NCI-H187 treated with DMSO at 0.1 percent for 48 hours (cell line): Measurements from ENCODE around the gene MYRIP.
"Not testable (repeated sequence)": the region's sequence is repeated elsewhere in the genome, so short reads cannot be mapped to it uniquely, and the experiment has no call there.

Experiments
- DNase-seq: peaks from one replicate; lab custom pipeline; 2025; lab: John Stamatoyannopoulos, UW

The MYRIP gene

GRCh38 chr3:40083066-40083465, 273.7 kb downstream of the MYRIP start:
- DNase-seq: no peak

GRCh38 chr3:40084424-40084823, 275.0 kb downstream of the MYRIP start:
- not testable (repeated sequence) for DNase-seq

- no peak for DNase-seq
Observed at GRCh38 chr3:40086890-40087883, 277.8 kb downstream of the MYRIP start.

- DNase-seq: no peak
Observed at GRCh38 chr3:40088527-40089170, 279.2 kb downstream of the MYRIP start.

DNA sequence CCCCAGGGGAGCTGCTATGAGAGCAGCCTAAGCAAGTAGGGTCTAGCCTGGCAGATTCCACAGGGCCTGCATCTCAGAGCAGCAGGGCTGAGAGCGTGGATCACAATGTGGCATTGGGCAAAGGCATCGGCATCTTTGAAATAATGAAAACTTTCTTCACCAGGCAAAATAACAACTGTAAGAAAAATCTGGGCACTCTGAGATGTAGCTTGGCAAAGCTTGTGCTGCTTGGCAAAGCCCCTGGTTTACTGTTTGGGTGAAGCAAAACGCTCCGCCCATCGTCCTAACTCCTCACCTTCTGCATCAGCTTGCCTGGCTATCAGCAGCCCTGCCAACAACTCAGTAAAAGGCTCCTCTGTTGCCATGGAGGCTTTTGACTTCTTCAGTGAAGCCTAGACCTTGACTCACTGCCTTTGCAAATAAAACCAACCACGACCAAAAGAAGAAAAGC, 287.3 kb downstream of the MYRIP start:
- DNase-seq: no peak

GRCh38 chr3:40097131-40098117, 288.0 kb downstream of the MYRIP start:
- no peak for DNase-seq

DNA sequence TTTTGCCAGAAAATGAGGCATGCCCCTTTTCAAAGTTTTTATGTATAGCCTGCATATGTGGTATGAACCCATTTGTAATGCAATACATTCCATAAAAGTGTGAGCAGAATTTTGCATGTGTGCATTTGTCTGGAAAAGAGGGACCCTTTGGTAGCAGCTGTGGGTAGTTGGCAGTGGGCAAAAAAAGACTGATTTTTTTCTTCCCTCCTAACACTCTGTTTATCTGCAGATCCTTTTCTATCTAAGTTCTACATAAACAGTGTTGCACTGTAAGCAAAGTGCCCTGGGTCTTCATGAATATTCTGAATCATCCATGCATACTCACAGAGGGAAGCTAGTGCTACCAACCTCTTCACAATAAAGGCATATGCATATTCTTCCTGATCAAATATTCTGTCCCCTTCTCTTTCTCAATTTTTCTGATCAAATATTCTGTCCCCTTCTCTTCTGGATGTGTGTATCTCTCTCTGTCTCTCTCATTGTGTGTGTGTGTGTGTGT, 288.9 kb downstream of the MYRIP start:
- no peak for DNase-seq

DNA sequence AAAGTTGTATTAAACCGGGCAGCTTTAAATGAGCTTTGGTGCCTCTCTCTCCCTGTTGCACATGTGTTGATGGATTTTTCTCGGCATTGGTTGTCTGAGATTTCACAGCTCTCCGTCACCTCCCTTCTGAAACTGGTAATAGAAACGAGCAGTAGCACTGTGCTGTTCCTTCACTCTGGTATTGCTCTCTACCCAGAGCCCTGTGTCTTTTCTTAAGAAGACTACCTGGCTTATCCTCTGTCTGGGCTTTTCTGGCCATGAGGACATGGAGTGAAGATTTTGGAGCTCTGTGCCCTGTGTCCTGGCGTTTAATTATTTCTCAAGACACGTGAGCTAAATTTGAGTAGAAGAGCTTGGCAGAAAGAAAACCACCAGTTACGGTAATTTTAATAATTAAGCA, 290.5 kb downstream of the MYRIP start:
- no peak for DNase-seq

DNA sequence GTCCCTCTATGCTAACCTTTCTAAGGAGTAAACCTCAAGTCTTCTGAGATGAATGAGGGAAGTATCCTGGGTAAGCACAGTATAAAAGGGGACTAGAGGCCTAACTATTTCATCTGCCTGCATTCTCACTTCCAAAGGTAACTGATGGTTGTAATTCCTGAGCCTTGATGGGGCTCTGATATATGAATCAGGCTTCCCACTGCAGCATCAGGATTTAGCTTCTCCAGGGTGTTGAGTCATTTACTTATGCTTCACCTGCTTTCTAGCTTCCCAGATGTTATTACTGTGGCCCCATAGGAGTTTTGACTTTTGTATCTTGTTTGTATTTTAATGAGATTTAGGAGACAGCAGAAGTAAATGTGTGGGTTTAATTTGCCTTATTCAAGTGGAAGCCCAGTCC, 292.8 kb downstream of the MYRIP start:
- DNase-seq: no peak

DNA sequence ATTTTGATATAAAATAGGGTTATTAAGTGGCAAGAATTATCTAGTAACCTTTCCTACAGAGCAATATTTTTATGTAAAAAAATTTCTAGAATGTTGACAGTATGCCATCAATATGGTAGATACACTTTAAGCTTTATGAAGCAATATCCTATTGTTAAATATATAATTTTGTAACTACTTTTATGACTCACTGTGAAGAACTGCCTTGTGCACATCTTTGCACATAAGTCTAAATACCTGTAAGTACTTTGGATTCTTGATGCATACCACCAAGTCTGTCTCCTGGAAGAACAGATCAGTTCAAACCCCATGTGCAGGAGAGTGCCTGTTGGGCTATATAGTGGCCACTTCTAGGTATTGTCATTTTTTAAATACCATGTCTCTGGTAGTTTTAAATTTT, 294.4 kb downstream of the MYRIP start:
- no peak for DNase-seq

DNA sequence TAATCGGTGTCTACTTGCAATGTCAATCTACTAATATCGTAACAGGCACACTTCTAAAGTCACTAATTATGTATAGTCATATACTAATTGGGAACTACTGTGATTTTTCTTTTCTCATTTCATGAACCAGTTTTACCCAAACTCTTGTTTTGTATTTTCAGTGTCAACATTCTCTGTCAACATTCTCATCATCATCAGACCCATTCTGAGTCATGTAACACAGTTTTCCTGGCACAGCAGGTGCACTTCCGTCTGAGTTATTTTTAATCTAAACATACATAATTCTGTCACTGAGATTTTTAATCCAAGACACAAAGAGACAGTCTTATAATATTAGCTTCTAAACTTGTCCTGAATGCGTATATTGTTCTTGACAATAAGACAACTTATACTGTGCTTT, 295.0 kb downstream of the MYRIP start:
- DNase-seq: no peak

DNA sequence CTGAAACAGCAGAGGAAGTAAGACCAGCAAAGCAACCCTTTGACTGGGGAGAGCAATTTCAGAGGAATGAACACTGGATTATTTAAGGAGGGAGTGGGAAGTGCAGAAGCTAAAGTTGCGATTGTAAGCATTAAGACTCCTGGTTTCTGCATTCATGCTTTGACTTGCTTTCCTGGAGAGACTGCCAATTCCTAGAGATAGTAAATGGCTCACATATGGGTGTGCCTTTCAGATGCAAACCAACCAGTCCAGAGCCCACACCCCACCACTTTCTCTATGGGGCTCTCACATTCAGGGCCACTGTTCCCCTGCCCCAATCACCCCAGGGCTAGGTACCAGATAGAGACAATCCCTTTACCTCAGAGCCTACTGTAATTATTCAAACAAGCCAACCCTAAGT, 299.2 kb downstream of the MYRIP start:
- DNase-seq: no peak

DNA sequence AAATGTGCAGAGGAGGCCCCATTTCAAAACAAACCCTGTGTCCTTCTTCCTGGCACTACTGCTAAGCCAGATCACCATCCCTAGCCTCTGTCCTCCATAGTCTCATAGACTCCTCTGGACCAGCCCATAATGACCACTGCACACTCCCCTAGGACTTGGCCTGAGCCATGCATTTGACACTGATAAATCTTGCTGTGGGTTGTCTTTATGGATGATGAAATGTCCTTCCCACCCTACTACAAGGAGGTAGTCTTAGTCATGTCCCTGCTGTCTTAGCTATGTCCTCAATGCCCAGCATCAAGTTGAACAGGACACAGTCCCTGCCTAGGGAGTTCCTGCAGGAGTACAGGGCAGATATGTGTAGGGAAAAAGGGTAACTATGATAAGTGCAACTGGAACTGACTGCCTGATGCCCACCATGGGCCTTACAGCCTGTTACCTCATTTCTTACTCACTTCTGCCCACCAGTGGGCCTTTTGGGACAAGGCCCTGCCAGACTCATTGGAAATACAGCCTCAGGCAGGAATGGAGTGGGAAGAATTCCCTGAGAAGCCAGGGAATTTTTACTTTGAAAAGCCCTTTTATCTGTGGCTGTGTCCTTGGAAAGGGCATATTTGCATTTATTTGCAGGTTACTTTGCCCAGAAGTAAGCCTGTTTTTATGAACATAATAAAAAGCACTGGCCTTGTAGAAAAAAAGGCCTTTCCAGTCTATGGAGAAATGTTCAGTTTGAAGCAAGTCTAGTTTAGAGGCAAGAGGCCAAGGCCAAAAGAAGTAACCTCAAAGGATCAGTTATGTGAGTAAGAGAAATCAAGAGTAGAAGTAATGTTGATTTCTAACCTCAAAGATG, 300.5 kb downstream of the MYRIP start:
- DNase-seq: no peak

DNA sequence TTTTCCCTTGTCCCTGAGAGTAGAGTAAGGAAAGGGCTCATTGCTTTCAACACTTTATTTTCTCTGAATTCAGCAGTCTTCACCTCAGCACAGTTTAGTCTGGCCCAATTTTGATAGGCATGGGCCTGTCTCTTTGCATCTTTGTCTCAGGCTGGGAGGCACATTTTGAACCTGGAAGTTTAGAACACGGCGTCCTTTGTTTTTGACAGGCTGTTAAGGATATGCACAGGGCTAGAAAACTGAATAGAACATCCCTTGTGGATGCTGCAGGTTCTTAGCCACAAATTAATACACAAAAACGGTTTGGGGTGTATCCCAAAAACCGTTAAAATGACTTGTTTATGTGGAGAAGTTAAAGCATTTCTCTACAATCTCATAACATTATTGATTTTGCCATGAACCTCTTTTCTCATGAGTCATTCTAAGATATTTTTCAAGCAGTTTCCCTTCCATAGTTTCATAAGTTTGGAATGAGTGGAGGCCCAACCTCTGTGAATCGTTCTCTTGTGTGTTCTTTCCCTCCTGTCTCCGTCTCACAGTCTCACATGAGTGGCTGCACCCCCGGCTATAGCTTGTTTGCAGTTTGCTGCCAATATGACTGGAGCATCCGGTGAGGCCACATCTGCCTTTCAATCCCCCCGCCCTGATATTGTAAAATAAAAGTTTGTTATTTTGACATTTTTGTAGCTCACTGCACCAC, 307.2 kb downstream of the MYRIP start:
- no peak for DNase-seq

DNA sequence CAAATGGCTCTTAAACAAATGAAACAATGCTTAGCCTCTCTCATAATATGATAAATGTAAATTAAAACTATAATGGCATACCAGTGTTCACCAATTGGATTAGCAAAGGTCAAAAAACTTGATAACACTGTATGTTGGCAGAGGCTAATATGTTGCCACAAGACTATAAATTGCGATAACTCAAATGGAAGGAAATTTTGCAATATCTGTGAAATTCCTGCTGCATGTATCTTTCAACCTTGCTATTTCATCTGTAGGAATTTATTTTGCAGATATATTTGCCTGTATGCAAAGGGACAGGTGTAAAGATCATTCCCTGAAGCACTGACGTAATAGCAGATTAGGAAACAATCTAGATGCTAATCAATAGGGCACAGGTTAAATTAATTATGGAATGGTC, 308.7 kb downstream of the MYRIP start:
- DNase-seq: no peak

- DNase-seq: no peak
Observed at GRCh38 chr3:40120067-40120692, 310.8 kb downstream of the MYRIP start.

DNA sequence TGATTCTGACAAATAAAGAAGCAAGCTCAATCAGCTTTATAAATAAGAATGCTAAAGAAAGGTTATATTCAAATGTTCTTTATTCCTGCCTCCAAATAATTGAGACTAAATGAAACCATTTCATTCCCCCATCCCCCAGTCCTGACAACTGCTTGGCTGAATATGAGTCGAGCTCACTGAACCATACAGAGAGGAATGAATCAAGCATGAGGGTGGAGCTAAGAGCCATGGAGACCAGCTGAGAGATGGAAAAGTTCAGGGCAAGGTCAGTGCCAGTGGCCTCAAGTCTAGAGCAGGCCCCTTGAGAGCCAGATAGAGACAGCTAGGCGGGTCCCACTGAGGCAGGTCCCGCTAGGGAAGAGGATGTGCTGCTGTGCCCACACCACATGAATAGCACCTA, 311.4 kb downstream of the MYRIP start:
- no peak for DNase-seq

DNA sequence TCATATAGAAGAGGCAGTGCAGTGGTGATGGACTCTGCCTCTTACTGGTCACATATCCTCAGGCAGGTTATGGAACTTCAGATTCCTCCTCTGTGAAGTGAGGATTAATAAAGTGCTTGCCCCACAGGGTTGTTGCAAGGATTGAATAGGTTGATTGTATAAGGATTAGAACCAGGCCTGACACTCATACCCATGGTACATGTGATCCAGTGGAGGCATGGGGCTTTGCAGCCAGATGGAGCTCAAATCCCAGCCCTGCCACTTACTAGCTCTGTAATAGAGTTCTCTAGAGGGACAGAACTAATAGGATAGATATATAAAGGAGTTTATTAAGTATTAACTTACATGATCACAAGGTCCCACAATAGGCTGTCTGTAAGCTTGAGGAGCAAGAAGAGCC, 315.5 kb downstream of the MYRIP start:
- no peak for DNase-seq

- DNase-seq: no peak
Observed at GRCh38 chr3:40128166-40128565, 318.8 kb downstream of the MYRIP start.

GRCh38 chr3:40129510-40129909, 320.1 kb downstream of the MYRIP start:
- DNase-seq: no peak
